Psoas muscle (tissue), 8 donors: ENCODE results near the gene DDIT3. TPM values are rescaled to one million over a fixed set of nuclear protein-coding genes. Genes with fewer than 3 reads are reported as not detected.
"Not testable (repeated sequence)": the region's sequence is repeated elsewhere in the genome, so short reads cannot be mapped to it uniquely, and the experiment has no call there.

Experiments
- ATAC-seq, 4 donors: fragments of 200-7000 bp; cut with Tn5 transposase; one replicate each; pipeline ENCODE4 v1.9.1; 2020; ENCODE audit warnings: moderate library complexity in 3 of 4, mild to moderate bottlenecking in 2 of 4
- DNase-seq, 2 donors: peaks; one replicate each; pipeline ENCODE4 v3.0.0-alpha.2; 2020
- H3K27ac ChIP-seq: fragments of 200-600 bp; one replicate; pipeline ENCODE4 v1.8.0; 2022
- H3K27me3 ChIP-seq, 3 donors: fragments of 200-600 bp in 1 of 3; one replicate each; pipeline versions ENCODE4 v1.6.1 to v1.8.0; 2013 to 2022; ENCODE audit warnings: low read length in 2 of 3, mild to moderate bottlenecking in 2 of 3, moderate library complexity in 1 of 3; ENCODE audit not compliant: insufficient read depth in 3 of 3
- H3K36me3 ChIP-seq, 2 donors: fragments of 200-600 bp in 1 of 2; one replicate each; pipeline versions ENCODE4 v1.6.1 to v1.8.0; 2013 to 2022; ENCODE audit warnings: low read depth in 1 of 2, mild to moderate bottlenecking in 1 of 2, moderate library complexity in 1 of 2; ENCODE audit not compliant: insufficient read depth in 1 of 2
- H3K4me1 ChIP-seq: fragments of 200-600 bp; one replicate; pipeline ENCODE4 v1.8.0; 2022
- H3K4me3 ChIP-seq: fragments of 200-600 bp; one replicate; pipeline ENCODE4 v1.8.0; 2022; ENCODE audit warnings: mild to moderate bottlenecking
- H3K9me3 ChIP-seq: fragments of 200-600 bp; one replicate; pipeline ENCODE4 v1.8.0; 2022
- WGBS, 3 donors: extraction: QIAGEN DNeasy Blood & Tissue Kit; methylation state at CpG; one replicate each; pipeline versions ENCODE4 v1.1.6 to v1.1.7; 2013; 5-methylcytosine and 5-hydroxymethylcytosine counted together
- intact Hi-C, 2 donors: fragments of 100-400 bp; cut with DNase I; formaldehyde crosslinking; loops; one replicate each; pipeline versions ENCODE4 v1.11.0 to v1.14.2; 2022
- polyA plus RNA-seq, 3 donors: library from polyadenylated mRNA; stranded (reverse); fragments of 200-250 nt; gene quantifications; one replicate each; pipeline ENCODE4 v1.2.3, GENCODE V29; 2013
- total RNA-seq, 4 donors: library from RNA; stranded (reverse); fragmentation: NEBNext Ultra II Directional in 2 of 4; extraction: Animal tissue kit (Norgen Biotek cat#: 25700) in 2 of 4; gene quantifications; one replicate each; pipeline versions ENCODE4 v1.2.1 to v1.2.4, GENCODE V29; 2021 to 2023
- TF ChIP-seq, protein P1 (sequence below): fragments of 200-600 bp; IDR thresholded peaks from one replicate; pipeline ENCODE4 v1.8.0; 2022; ENCODE audit warnings: antibody characterized with exemption
- donor health status: healthy with polysubstance abuse.
- donor health status: DM: no; HTN: no; CAD: no; lungs with moderate emphysema.
- donor health status: Bipolar disorder and iron deficiency.
- donor health status: healthy.
- donor health status: DM: yes; HTN: yes; CAD: no.
- donor health status: DM: no; HTN: no; CAD: no.
- donor health status: DM: no; HTN: no; CAD: no.
- donor health status: DM: yes; HTN: yes; CAD: no.

DDIT3 gene
- total and polyA plus RNA-seq, 7 donors, result 11.1 to 224 (median 59.5) TPM

DNA sequence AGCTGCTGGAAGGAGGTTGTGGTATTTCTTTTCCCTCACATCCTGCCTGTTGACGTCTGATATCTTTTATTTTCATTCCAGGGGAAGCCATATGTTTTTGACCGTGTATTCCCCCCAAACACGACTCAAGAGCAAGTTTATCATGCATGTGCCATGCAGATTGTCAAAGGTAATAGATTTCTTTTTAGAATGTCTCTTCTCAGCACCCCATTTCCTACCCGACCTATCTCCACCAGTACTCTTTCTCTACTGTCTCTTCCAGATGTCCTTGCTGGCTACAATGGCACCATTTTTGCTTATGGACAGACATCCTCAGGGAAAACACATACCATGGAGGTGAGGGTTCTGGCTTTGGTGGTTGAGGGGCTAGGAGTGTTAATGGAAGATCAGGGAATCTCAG, 43.0 kb upstream of the DDIT3 start:
- peaks cover 0 to 16% (median 0%) of the 10 kb centered on the region in 3 donors for H3K27me3 ChIP-seq

GRCh38 chr12:57561117-57561516, 40.8 kb upstream of the DDIT3 start:
- H3K4me1 ChIP-seq, ATAC-seq, H3K27me3 ChIP-seq, H3K27ac ChIP-seq, DNase-seq, H3K9me3 ChIP-seq, H3K36me3 ChIP-seq, intact Hi-C loops, H3K4me3 ChIP-seq: not testable (repeated sequence)
- 53 to 61% (median 59%) methylated on average over 1 of the region's 1 CpG for WGBS, 3 donors

More for the DNA sequence above, 43.0 kb upstream of the DDIT3 start:
- no peaks in the 10 kb centered on the region for H3K9me3 ChIP-seq
- WGBS, 3 donors, result 49 to 55% (median 50%) methylated on average over 4 of the region's 4 CpGs
- intact Hi-C loops, result no loop called here
- no peaks in the 10 kb centered on the region for H3K36me3 ChIP-seq
- ATAC-seq (no peak), DNase-seq (no peak)
- H3K4me3 ChIP-seq, result no peak overlapping the region
- TF ChIP-seq, protein P1, sequence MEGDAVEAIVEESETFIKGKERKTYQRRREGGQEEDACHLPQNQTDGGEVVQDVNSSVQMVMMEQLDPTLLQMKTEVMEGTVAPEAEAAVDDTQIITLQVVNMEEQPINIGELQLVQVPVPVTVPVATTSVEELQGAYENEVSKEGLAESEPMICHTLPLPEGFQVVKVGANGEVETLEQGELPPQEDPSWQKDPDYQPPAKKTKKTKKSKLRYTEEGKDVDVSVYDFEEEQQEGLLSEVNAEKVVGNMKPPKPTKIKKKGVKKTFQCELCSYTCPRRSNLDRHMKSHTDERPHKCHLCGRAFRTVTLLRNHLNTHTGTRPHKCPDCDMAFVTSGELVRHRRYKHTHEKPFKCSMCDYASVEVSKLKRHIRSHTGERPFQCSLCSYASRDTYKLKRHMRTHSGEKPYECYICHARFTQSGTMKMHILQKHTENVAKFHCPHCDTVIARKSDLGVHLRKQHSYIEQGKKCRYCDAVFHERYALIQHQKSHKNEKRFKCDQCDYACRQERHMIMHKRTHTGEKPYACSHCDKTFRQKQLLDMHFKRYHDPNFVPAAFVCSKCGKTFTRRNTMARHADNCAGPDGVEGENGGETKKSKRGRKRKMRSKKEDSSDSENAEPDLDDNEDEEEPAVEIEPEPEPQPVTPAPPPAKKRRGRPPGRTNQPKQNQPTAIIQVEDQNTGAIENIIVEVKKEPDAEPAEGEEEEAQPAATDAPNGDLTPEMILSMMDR, result no peak
- H3K4me1 ChIP-seq, result no peaks in the 10 kb centered on the region
- H3K27ac ChIP-seq, result no peak overlapping the region

- Histone ChIP-seq H3K27me3 (peaks cover 0 to 9% (median 0%) of the 10 kb centered on the region in 3 donors), H3K27ac (no peak overlapping the region), H3K9me3 (no peaks in the 10 kb centered on the region), H3K4me1 (no peaks in the 10 kb centered on the region), H3K4me3 (no peak overlapping the region), H3K36me3 (no peaks in the 10 kb centered on the region)
- TF ChIP-seq, protein P1, result no peak
- no peak for ATAC-seq
- 91 to 96% (median 93%) methylated on average over 2 of the region's 2 CpGs for WGBS, 3 donors
- no peak for DNase-seq
- intact Hi-C loops, result no loop called here
These were observed 40.2 kb upstream of the DDIT3 start for GRCh38 chr12:57560516-57560915.

GRCh38 chr12:57558864-57559263, 38.5 kb upstream of the DDIT3 start:
- 80 to 93% (median 83%) methylated on average over 4 of the region's 4 CpGs for WGBS, 3 donors

DNA sequence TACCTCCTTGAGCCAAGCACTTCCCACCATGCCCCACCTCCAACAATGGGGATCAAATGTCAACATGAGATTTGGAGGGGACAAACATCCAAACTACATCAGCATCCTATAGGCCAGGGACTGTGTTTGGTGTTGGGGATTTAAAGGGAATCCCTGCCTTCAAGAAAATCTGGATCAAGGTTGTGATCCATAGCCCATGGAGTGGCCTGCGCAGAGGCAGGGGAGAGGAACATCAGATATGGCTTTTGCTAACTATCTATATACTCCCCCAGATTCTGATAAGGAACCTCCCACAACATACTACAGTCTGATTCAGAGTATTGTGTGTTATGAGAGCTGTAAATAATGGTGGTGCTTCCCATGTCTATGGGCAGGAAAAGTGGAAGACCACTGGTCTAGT, 34.6 kb upstream of the DDIT3 start:
- TF ChIP-seq, protein P1, result no peak
- Histone ChIP-seq H3K36me3 (no peaks in the 10 kb centered on the region), H3K4me1 (peaks cover 2% of the 10 kb centered on the region)

More at GRCh38 chr12:57558864-57559263, 38.5 kb upstream of the DDIT3 start:
- DNase-seq (no peak), ATAC-seq (no peak)
- Histone ChIP-seq H3K27ac (no peak overlapping the region), H3K9me3 (no peaks in the 10 kb centered on the region), H3K36me3 (no peaks in the 10 kb centered on the region), H3K27me3 (peaks cover 0 to 9% (median 0%) of the 10 kb centered on the region in 3 donors), H3K4me3 (no peak overlapping the region), H3K4me1 (no peaks in the 10 kb centered on the region)
- intact Hi-C loops, result no loop called here
- TF ChIP-seq, protein P1, result no peak

More for the DNA sequence above, 34.6 kb upstream of the DDIT3 start:
- Histone ChIP-seq H3K27me3 (peaks cover 0 to 12% (median 5%) of the 10 kb centered on the region in 3 donors), H3K4me3 (no peak overlapping the region), H3K27ac (no peak overlapping the region), H3K9me3 (no peaks in the 10 kb centered on the region)
- WGBS, 3 donors, result 95 to 100% (median 98%) methylated on average over 1 of the region's 1 CpG
- DNase-seq (no peak), ATAC-seq (no peak)
- intact Hi-C loops, result no loop called here
